Stimulated activated CD8-positive, alpha-beta memory T cell treated with anti-CD3 and anti-CD28 coated beads, Interleukin-4, amount 100 ng/mL, for 1 hour (primary cell): ENCODE data around the gene MYH11.
"Not testable (repeated sequence)": the region's sequence is repeated elsewhere in the genome, so short reads cannot be mapped to it uniquely, and the experiment has no call there.

Experiments used
- DNase-seq, 2 donors: peaks; one replicate each; pipeline ENCODE4 v3.0.0-alpha.2; 2020; ENCODE audit warnings: low read depth in 2 of 2, low spot score in 1 of 2

The MYH11 gene

GRCh38 chr16:15811481-15812400, 45.1 kb downstream of the MYH11 start:
- DNase-seq: no peak

GRCh38 chr16:15810949-15811348, 45.9 kb downstream of the MYH11 start:
- no peak for DNase-seq

GRCh38 chr16:15810411-15810810, 46.4 kb downstream of the MYH11 start:
- no peak for DNase-seq

GRCh38 chr16:15809297-15809696, 47.5 kb downstream of the MYH11 start:
- DNase-seq: not testable (repeated sequence)

GRCh38 chr16:15808071-15808470, 48.8 kb downstream of the MYH11 start:
- no peak for DNase-seq

- DNase-seq: no peak
These were observed 49.2 kb downstream of the MYH11 start for GRCh38 chr16:15807603-15808009.

GRCh38 chr16:15803618-15804017, 53.2 kb downstream of the MYH11 start:
- no peak for DNase-seq

GRCh38 chr16:15799851-15800495, 56.9 kb downstream of the MYH11 start:
- no peak for DNase-seq

- DNase-seq: no peak
These were observed 58.2 kb downstream of the MYH11 start for GRCh38 chr16:15798671-15799070.

- DNase-seq: no peak
These were observed 59.9 kb downstream of the MYH11 start for GRCh38 chr16:15796885-15797284.

GRCh38 chr16:15795615-15796014, 61.2 kb downstream of the MYH11 start:
- no peak for DNase-seq

GRCh38 chr16:15792563-15792971, 64.3 kb downstream of the MYH11 start:
- DNase-seq: no peak

- no peak for DNase-seq
These were observed 66.4 kb downstream of the MYH11 start for GRCh38 chr16:15790458-15790857.

GRCh38 chr16:15789816-15790215, 67.0 kb downstream of the MYH11 start:
- not testable (repeated sequence) for DNase-seq

- DNase-seq: no peak
These were observed 68.0 kb downstream of the MYH11 start for GRCh38 chr16:15788846-15789239.

GRCh38 chr16:15786501-15786900, 70.3 kb downstream of the MYH11 start:
- DNase-seq: no peak

GRCh38 chr16:15785386-15786059, 71.3 kb downstream of the MYH11 start:
- DNase-seq: no peak

GRCh38 chr16:15783985-15784384, 72.8 kb downstream of the MYH11 start:
- DNase-seq: no peak

- no peak for DNase-seq
These were observed 74.1 kb downstream of the MYH11 start for GRCh38 chr16:15782573-15783365.

- DNase-seq: no peak
These were observed 75.2 kb downstream of the MYH11 start for GRCh38 chr16:15781650-15782049.

GRCh38 chr16:15780805-15781204, 76.0 kb downstream of the MYH11 start:
- no peak for DNase-seq
